Loucy (cell line): ENCODE data around the gene TOP2A.

Experiments used
- H2AFZ ChIP-seq: fragments of 200-600 bp; sonication (generic); 2 replicates; pipeline ENCODE4 v1.6.0; 2016; ENCODE audit warnings: antibody characterized with exemption, mild to moderate bottlenecking, low read length, moderate library complexity
- H3F3A ChIP-seq: fragments of 200-600 bp; 2 replicates; pipeline ENCODE4 v1.6.0; 2016; ENCODE audit warnings: antibody characterized with exemption, low read depth, mild to moderate bottlenecking
- H3K27me3 ChIP-seq: fragments of 200-600 bp; sonication (generic); 2 replicates; pipeline ENCODE4 v1.6.1; 2014; ENCODE audit warnings: low read length, mild to moderate bottlenecking; ENCODE audit not compliant: insufficient read depth, poor library complexity, severe bottlenecking
- H3K36me3 ChIP-seq: fragments of 200-600 bp; sonication (generic); 2 replicates; pipeline ENCODE4 v1.6.1; 2016; ENCODE audit warnings: low read length; ENCODE audit not compliant: insufficient read depth
- H3K4me1 ChIP-seq: fragments of 200-600 bp; sonication (generic); 2 replicates; pipeline ENCODE4 v1.5.1; 2014; ENCODE audit warnings: low read length, mild to moderate bottlenecking; ENCODE audit not compliant: insufficient read depth, poor library complexity, severe bottlenecking
- H3K4me2 ChIP-seq: fragments of 200-600 bp; sonication (generic); 2 replicates; pipeline ENCODE4 v1.6.0; 2014; ENCODE audit warnings: antibody characterized with exemption, low read length, low read depth, mild to moderate bottlenecking; ENCODE audit not compliant: poor library complexity, severe bottlenecking
- H3K4me3 ChIP-seq: fragments of 200-600 bp; sonication (generic); 2 replicates; pipeline ENCODE4 v1.5.1; 2014; ENCODE audit warnings: low read length, mild to moderate bottlenecking, mixed read lengths; ENCODE audit not compliant: poor library complexity, severe bottlenecking
- H3K79me2 ChIP-seq: fragments of 200-600 bp; sonication (generic); 2 replicates; pipeline ENCODE4 v1.6.1; 2014; ENCODE audit warnings: low read length; ENCODE audit not compliant: insufficient read depth
- H3K9ac ChIP-seq: fragments of 200-600 bp; sonication (generic); 2 replicates; pipeline ENCODE4 v1.6.0; 2014; ENCODE audit warnings: mild to moderate bottlenecking, low read depth, low read length, moderate library complexity; ENCODE audit not compliant: poor library complexity, severe bottlenecking
- H3K9me2 ChIP-seq: fragments of 200-600 bp; sonication (generic); replicated peaks from 2 replicates; pipeline ENCODE4 v1.6.1; 2016; ENCODE audit warnings: low read depth, low read length, mixed read lengths
- H3K9me3 ChIP-seq: fragments of 200-600 bp; sonication (generic); 2 replicates; pipeline ENCODE4 v1.6.1; 2014; ENCODE audit warnings: mild to moderate bottlenecking, antibody characterized with exemption, low read length, low read depth; ENCODE audit not compliant: insufficient read depth
- H4K20me1 ChIP-seq: fragments of 200-600 bp; sonication (generic); 2 replicates; pipeline ENCODE4 v1.6.0; 2014; ENCODE audit warnings: antibody characterized with exemption, low read length, mild to moderate bottlenecking; ENCODE audit not compliant: insufficient read depth, poor library complexity, severe bottlenecking
- EZH2phosphoT487 ChIP-seq: fragments of 200-600 bp; IDR thresholded peaks from 2 replicates; pipeline ENCODE4 v1.6.1; 2018; ENCODE audit warnings: antibody characterized with exemption, mild to moderate bottlenecking, moderate library complexity, borderline replicate concordance
- TF ChIP-seq, protein P1 (sequence below): fragments of 200-600 bp; sonication (generic); conservative IDR thresholded peaks from 2 replicates; pipeline ENCODE4 v1.5.1; 2014; ENCODE audit warnings: mild to moderate bottlenecking, antibody characterized with exemption, low read length

The TOP2A gene

GRCh38 chr17:40361925-40362695 lies 55.6 kb downstream of the TOP2A start:
- H3F3A ChIP-seq, result no peaks in the 10 kb centered on the region
- H3K9me3 ChIP-seq, result no peaks in the 10 kb centered on the region
- H2AFZ ChIP-seq, result peak overlapping the region; percentile 58; the same call in 1 of the 2 replicates
- H3K4me2 ChIP-seq, result peak overlapping the region; percentile 52
- H3K4me3 ChIP-seq, result peak overlapping the region; percentile 68
- no peaks in the 10 kb centered on the region for H3K9me2 ChIP-seq
- H3K4me1 ChIP-seq, result no peaks in the 10 kb centered on the region
- H3K9ac ChIP-seq, result no peak overlapping the region
- no peaks in the 10 kb centered on the region for H3K36me3 ChIP-seq
- H3K79me2 ChIP-seq, result no peaks in the 10 kb centered on the region
- TF ChIP-seq EZH2phosphoT487, result no peak
- TF ChIP-seq, protein P1, sequence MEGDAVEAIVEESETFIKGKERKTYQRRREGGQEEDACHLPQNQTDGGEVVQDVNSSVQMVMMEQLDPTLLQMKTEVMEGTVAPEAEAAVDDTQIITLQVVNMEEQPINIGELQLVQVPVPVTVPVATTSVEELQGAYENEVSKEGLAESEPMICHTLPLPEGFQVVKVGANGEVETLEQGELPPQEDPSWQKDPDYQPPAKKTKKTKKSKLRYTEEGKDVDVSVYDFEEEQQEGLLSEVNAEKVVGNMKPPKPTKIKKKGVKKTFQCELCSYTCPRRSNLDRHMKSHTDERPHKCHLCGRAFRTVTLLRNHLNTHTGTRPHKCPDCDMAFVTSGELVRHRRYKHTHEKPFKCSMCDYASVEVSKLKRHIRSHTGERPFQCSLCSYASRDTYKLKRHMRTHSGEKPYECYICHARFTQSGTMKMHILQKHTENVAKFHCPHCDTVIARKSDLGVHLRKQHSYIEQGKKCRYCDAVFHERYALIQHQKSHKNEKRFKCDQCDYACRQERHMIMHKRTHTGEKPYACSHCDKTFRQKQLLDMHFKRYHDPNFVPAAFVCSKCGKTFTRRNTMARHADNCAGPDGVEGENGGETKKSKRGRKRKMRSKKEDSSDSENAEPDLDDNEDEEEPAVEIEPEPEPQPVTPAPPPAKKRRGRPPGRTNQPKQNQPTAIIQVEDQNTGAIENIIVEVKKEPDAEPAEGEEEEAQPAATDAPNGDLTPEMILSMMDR, result no peak
- H3K27me3 ChIP-seq, result no peaks in the 10 kb centered on the region
- no peaks in the 10 kb centered on the region for H4K20me1 ChIP-seq

- no peak overlapping the region for H2AFZ ChIP-seq
Observed at GRCh38 chr17:40361063-40361924, 56.4 kb downstream of the TOP2A start.

DNA sequence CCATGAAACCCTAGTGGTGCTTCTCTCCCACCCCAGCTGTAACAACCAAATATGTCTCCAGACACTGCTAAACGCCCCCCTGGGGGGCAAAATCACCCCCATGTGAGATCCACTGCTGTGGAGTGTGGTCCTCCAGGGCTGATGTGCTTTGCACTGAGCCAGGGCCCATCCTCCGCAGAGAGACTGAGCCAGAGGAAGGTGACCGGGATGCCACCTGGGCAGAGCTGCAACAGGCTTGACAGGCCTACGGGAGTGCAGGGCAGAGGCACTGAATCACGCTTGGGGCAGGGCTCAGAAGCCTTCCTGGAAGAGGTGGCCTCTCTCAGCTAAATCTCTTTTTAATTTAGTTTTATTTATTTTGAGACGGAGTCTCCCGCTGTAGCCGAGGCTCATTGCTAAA lies 57.6 kb downstream of the TOP2A start:
- Histone ChIP-seq H3K9me2 (no peaks in the 10 kb centered on the region), H3K36me3 (peaks cover 11% of the 10 kb centered on the region; the same call in 1 of the 2 replicates), H3K4me3 (no peak overlapping the region), H4K20me1 (no peaks in the 10 kb centered on the region), H3K4me2 (no peak overlapping the region), H3F3A (no peaks in the 10 kb centered on the region), H3K9ac (no peak overlapping the region), H3K79me2 (no peaks in the 10 kb centered on the region), H2AFZ (no peak overlapping the region), H3K27me3 (no peaks in the 10 kb centered on the region), H3K4me1 (no peaks in the 10 kb centered on the region), H3K9me3 (no peaks in the 10 kb centered on the region)
- TF ChIP-seq EZH2phosphoT487, result no peak
- TF ChIP-seq, protein P1, result no peak

More at GRCh38 chr17:40361063-40361924, 56.4 kb downstream of the TOP2A start:
- no peaks in the 10 kb centered on the region for H3K9me2 ChIP-seq
- H3K36me3 ChIP-seq, result peaks cover 2% of the 10 kb centered on the region; the same call in 1 of the 2 replicates
- no peaks in the 10 kb centered on the region for H3F3A ChIP-seq
- no peaks in the 10 kb centered on the region for H3K79me2 ChIP-seq
- no peaks in the 10 kb centered on the region for H4K20me1 ChIP-seq
- no peak overlapping the region for H3K9ac ChIP-seq
- H3K4me1 ChIP-seq, result no peaks in the 10 kb centered on the region
- no peaks in the 10 kb centered on the region for H3K9me3 ChIP-seq
- no peak overlapping the region for H3K4me3 ChIP-seq
- no peaks in the 10 kb centered on the region for H3K27me3 ChIP-seq
- TF ChIP-seq EZH2phosphoT487, result no peak
- TF ChIP-seq, protein P1, result no peak
- no peak overlapping the region for H3K4me2 ChIP-seq
